Esophagus squamous epithelium (tissue), 4 donors: ENCODE measurements around the gene ARHGEF33.

Source experiments
- CTCF ChIP-seq, 6 experiments: fragments of 450-650 bp in 4 of 6; fragments of 200-600 bp in 2 of 6; sonication (generic) in 2 of 6; IDR thresholded peaks; one replicate each; pipeline ENCODE4 v1.5.1; 2016 to 2019; ENCODE audit warnings: antibody characterized with exemption in 6 of 6, mild to moderate bottlenecking in 4 of 6, moderate library complexity in 4 of 6
- POLR2A ChIP-seq, 4 donors: fragments of 450-650 bp; IDR thresholded peaks; one replicate each; pipeline ENCODE4 v1.6.1; 2017; ENCODE audit warnings: antibody characterized with exemption in 4 of 4, mild to moderate bottlenecking in 4 of 4, moderate library complexity in 3 of 4

- TF ChIP-seq CTCF (IDR thresholded peaks at IDR 0.05) (no peak), POLR2A (IDR thresholded peaks at IDR 0.05) (no peak)
These were observed 124.2 kb downstream of the ARHGEF33 start for GRCh38 chr2:39013871-39014270.
